Right atrium auricular region (tissue), 2 donors: ENCODE data around the gene LMF1. TPM values are rescaled to one million over a fixed set of nuclear protein-coding genes. Genes with fewer than 3 reads are reported as not detected.

Experiments
- DNase-seq: peaks from one replicate; pipeline ENCODE4 v3.0.0-alpha.2; 2019; ENCODE audit warnings: low spot score
- H3K27ac ChIP-seq, 2 donors: fragments of 200-600 bp; sonication (generic); 1 replicate in 1 of 2; 2 replicates in 1 of 2; pipeline ENCODE4 v1.5.1; 2016 to 2019
- H3K27me3 ChIP-seq, 2 donors: fragments of 200-600 bp; sonication (generic); one replicate each; pipeline versions ENCODE4 v1.5.1 to v1.6.0; 2017 to 2019
- H3K36me3 ChIP-seq: fragments of 200-600 bp; sonication (generic); one replicate; pipeline ENCODE4 v1.5.1; 2016
- H3K4me1 ChIP-seq, 2 donors: fragments of 200-600 bp; sonication (generic); one replicate each; pipeline versions ENCODE4 v1.5.1 to v1.6.0; 2017 to 2019
- H3K4me3 ChIP-seq, 2 donors: fragments of 200-600 bp; sonication (generic); 1 replicate in 1 of 2; 2 replicates in 1 of 2; pipeline ENCODE4 v1.5.1; 2017 to 2019; ENCODE audit warnings: mild to moderate bottlenecking in 1 of 2, moderate library complexity in 1 of 2
- H3K9me3 ChIP-seq, 2 donors: fragments of 200-600 bp; sonication (generic); one replicate each; pipeline ENCODE4 v1.5.1; 2019
- CTCF ChIP-seq, 2 donors: fragments of 200-600 bp; sonication (generic); IDR thresholded peaks; one replicate each; pipeline ENCODE4 v1.5.1; 2019; ENCODE audit warnings: antibody characterized with exemption in 2 of 2
- total RNA-seq, 2 donors: library from RNA; depleted of rRNA; stranded (reverse); fragments of >200 nt; gene quantifications; one replicate each; pipeline ENCODE4 v1.1.0, GENCODE V29; 2016

LMF1 gene
- total RNA-seq, 2 donors from 2014 or later, result 11.9 to 14.1 TPM

GRCh38 chr16:894841-895240, 75.9 kb downstream of the LMF1 start:
- DNase-seq, result no peak
- no peaks in the 10 kb centered on the region for H3K36me3 ChIP-seq
- H3K27ac ChIP-seq, result no peak overlapping the region
- no peaks in the 10 kb centered on the region for H3K4me1 ChIP-seq
- no peaks in the 10 kb centered on the region for H3K9me3 ChIP-seq
- no peaks in the 10 kb centered on the region for H3K27me3 ChIP-seq
- H3K4me3 ChIP-seq, result no peak overlapping the region
- TF ChIP-seq CTCF (IDR thresholded peaks at IDR 0.05), result no peak

- Histone ChIP-seq H3K9me3 (no peaks in the 10 kb centered on the region), H3K36me3 (no peaks in the 10 kb centered on the region), H3K4me3 (no peak overlapping the region), H3K4me1 (no peaks in the 10 kb centered on the region), H3K27ac (no peak overlapping the region), H3K27me3 (no peaks in the 10 kb centered on the region)
- no peak for DNase-seq
- TF ChIP-seq CTCF (IDR thresholded peaks at IDR 0.05), result no peak
These were observed 76.6 kb downstream of the LMF1 start for GRCh38 chr16:894136-894535.

- Histone ChIP-seq H3K36me3 (no peaks in the 10 kb centered on the region), H3K4me1 (no peaks in the 10 kb centered on the region), H3K27me3 (no peaks in the 10 kb centered on the region), H3K4me3 (no peak overlapping the region), H3K9me3 (no peaks in the 10 kb centered on the region), H3K27ac (no peak overlapping the region)
- no peak for DNase-seq
- no peak for TF ChIP-seq CTCF (IDR thresholded peaks at IDR 0.05)
These were observed 77.4 kb downstream of the LMF1 start for GRCh38 chr16:893360-893759.

- no peaks in the 10 kb centered on the region for H3K27me3 ChIP-seq
- no peak for TF ChIP-seq CTCF (IDR thresholded peaks at IDR 0.05)
- no peaks in the 10 kb centered on the region for H3K4me1 ChIP-seq
- H3K9me3 ChIP-seq, result no peaks in the 10 kb centered on the region
- H3K27ac ChIP-seq, result no peak overlapping the region
- DNase-seq, result no peak
- no peak overlapping the region for H3K4me3 ChIP-seq
- H3K36me3 ChIP-seq, result no peaks in the 10 kb centered on the region
These were observed 78.1 kb downstream of the LMF1 start for GRCh38 chr16:892536-893255.

GRCh38 chr16:892006-892405, 78.8 kb downstream of the LMF1 start:
- peaks cover 0 to 5% of the 10 kb centered on the region in 2 donors for H3K4me1 ChIP-seq
- H3K9me3 ChIP-seq, result no peaks in the 10 kb centered on the region
- no peak overlapping the region for H3K4me3 ChIP-seq
- no peaks in the 10 kb centered on the region for H3K27me3 ChIP-seq
- no peak for TF ChIP-seq CTCF (IDR thresholded peaks at IDR 0.05)
- DNase-seq, result no peak
- no peaks in the 10 kb centered on the region for H3K36me3 ChIP-seq
- H3K27ac ChIP-seq, result no peak overlapping the region

- no peak for TF ChIP-seq CTCF (IDR thresholded peaks at IDR 0.05)
- H3K4me1 ChIP-seq, result peaks cover 0 to 9% of the 10 kb centered on the region in 2 donors
- DNase-seq, result no peak
- H3K27me3 ChIP-seq, result no peaks in the 10 kb centered on the region
- no peak overlapping the region for H3K4me3 ChIP-seq
- no peak overlapping the region for H3K27ac ChIP-seq
- no peaks in the 10 kb centered on the region for H3K36me3 ChIP-seq
- no peaks in the 10 kb centered on the region for H3K9me3 ChIP-seq
These were observed 79.4 kb downstream of the LMF1 start for GRCh38 chr16:891353-891740.
